ENCODE measurements around the gene KHNYN.

Gene KHNYN

GRCh38 chr14:24429395-24430142 lies at the start of gene KHNYN, which contains the start of gene CBLN3:
Gene KHNYN, plus strand, starts transcription at chr14:24429954. Its CDS starts 777 bp downstream, at chr14:24430731.
Gene CBLN3, minus strand, starts transcription at chr14:24429668. Its CDS starts 614 bp downstream, at chr14:24429054.
- peaks cover 9% of the 10 kb centered on the region for H3K4me1 ChIP-seq (ENCODE audit: control insufficient read depth, insufficient read depth, low read length)
- peaks cover 0 to 33% of the 10 kb centered on the region in 2 experiments; a peak in 2 of 3 replicates for H3K36me3 ChIP-seq (ENCODE audit: control insufficient read depth in 2 of 2, insufficient read depth in 1 of 2, low read length in 2 of 2)
- peak within 1 kb of the TSS; percentile 65 for H3K4me3 ChIP-seq (ENCODE audit: low read depth, low read length)
- H3K27ac ChIP-seq (ENCODE audit: extremely low read depth, low read depth, low read length), result peak within 1 kb of the TSS; percentile 94
- H3K9me3 ChIP-seq (ENCODE audit: control insufficient read depth, insufficient read depth, low read depth, low read length), result no peaks in the 10 kb centered on the region
- ChIA-PET POLR2A (interaction anchor here (0.7 to 3.0 kb wide), 18 partner anchors 11 to 187 kb away, joined by 3 to 45 read pairs (median 4); partner anchors contain the start of genes CIDEB, NYNRIN, SDR39U1 and TINF2), CTCF (interaction anchor here (0.7 to 13.9 kb wide), 10 partner anchors 50 to 214 kb away, joined by 3 to 468 read pairs (median 31); partner anchors contain the start of genes ADCY4, CIDEB, LTB4R2 and MDP1)
- TF ChIP-seq ZNF211 (tag by site-specific recombination; IDR thresholded peaks at IDR 0.05; ENCODE audit: low read depth) (no peak), KLF8 (tag by site-specific recombination; IDR thresholded peaks at IDR 0.05) (peak; percentile 62; the same call in 1 of the 2 replicates), PATZ1 (tag by site-specific recombination; IDR thresholded peaks at IDR 0.05) (peak; percentile 74; the same call in 1 of the 2 replicates), KLF1 (tag by site-specific recombination; IDR thresholded peaks at IDR 0.05) (peak; percentile 54; the same call in 1 of the 2 replicates), ZSCAN4 (tag by site-specific recombination; IDR thresholded peaks at IDR 0.05) (peak; percentile 54), SCRT2 (tag by site-specific recombination; IDR thresholded peaks at IDR 0.05) (no peak), ZNF341 (tag by site-specific recombination; IDR thresholded peaks at IDR 0.05; ENCODE audit: low read depth) (peak; percentile 54), ZFP3 (tag by site-specific recombination; IDR thresholded peaks at IDR 0.05; ENCODE audit: low read depth) (no peak), ZBTB26 (tag by site-specific recombination; optimal IDR thresholded peaks at IDR 0.05) (peak; percentile 91), ZNF48 (tag by site-specific recombination; IDR thresholded peaks at IDR 0.05) (no peak), KLF16 (tag by site-specific recombination; IDR thresholded peaks at IDR 0.05) (no peak), ZBTB6 (tag by site-specific recombination; IDR thresholded peaks at IDR 0.05) (0 out of 2 replicates have a peak, but pooled peaks have one; percentile 33), ZBTB49 (tag by site-specific recombination; IDR thresholded peaks at IDR 0.05; ENCODE audit: low read depth) (no peak), SP3 (tag by site-specific recombination; IDR thresholded peaks at IDR 0.05) (peak; percentile 72), ZNF623 (tag by site-specific recombination; IDR thresholded peaks at IDR 0.05) (0 out of 2 replicates have a peak, but pooled peaks have one; percentile 13), ZNF394 (tag by site-specific recombination; IDR thresholded peaks at IDR 0.05; ENCODE audit: borderline replicate concordance) (peak; percentile 65), ZXDB (tag by site-specific recombination; IDR thresholded peaks at IDR 0.05) (peak; percentile 57; the same call in 1 of the 2 replicates), IKZF3 (tag by site-specific recombination; IDR thresholded peaks at IDR 0.05) (0 out of 2 replicates have a peak, but pooled peaks have one; percentile 24), ZNF2 (tag by site-specific recombination; IDR thresholded peaks at IDR 0.05) (0 out of 2 replicates have a peak, but pooled peaks have one; percentile 26), ZSCAN5A (tag by site-specific recombination; IDR thresholded peaks at IDR 0.05) (peak; percentile 13; the same call in 1 of the 2 replicates), SP2 (tag by site-specific recombination; IDR thresholded peaks at IDR 0.05) (peak; percentile 57), ZNF513 (tag by site-specific recombination; IDR thresholded peaks at IDR 0.05) (peak; percentile 70; the same call in 1 of the 2 replicates)

Data from HEK293 (cell line).